Activated CD8-positive, alpha-beta memory T cell treated with anti-CD3 and anti-CD28 coated beads for 36 hours (primary cell): Measurements from ENCODE around the gene IL5RA. TPM values are rescaled to one million over a fixed set of nuclear protein-coding genes. Genes with fewer than 3 reads are reported as not detected.

Experiments used
- CTCF ChIA-PET: fragments of 350-600 bp; sonication (Branson Sonifier 250); formaldehyde crosslinking; loops from one replicate; lab custom pipeline; 2021; ENCODE audit warnings: antibody characterized with exemption; lab: Charles Lee
- POLR2A ChIA-PET: fragments of 350-600 bp; sonication (Branson Sonifier 250); formaldehyde crosslinking; loops from one replicate; lab custom pipeline; 2021; ENCODE audit warnings: antibody characterized with exemption; lab: Charles Lee
- total RNA-seq, 2 experiments: library from RNA; stranded (reverse); gene quantifications; one replicate each; pipeline ENCODE4 v1.2.3, GENCODE V29; 2021

Gene IL5RA, protein sequence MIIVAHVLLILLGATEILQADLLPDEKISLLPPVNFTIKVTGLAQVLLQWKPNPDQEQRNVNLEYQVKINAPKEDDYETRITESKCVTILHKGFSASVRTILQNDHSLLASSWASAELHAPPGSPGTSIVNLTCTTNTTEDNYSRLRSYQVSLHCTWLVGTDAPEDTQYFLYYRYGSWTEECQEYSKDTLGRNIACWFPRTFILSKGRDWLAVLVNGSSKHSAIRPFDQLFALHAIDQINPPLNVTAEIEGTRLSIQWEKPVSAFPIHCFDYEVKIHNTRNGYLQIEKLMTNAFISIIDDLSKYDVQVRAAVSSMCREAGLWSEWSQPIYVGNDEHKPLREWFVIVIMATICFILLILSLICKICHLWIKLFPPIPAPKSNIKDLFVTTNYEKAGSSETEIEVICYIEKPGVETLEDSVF
- total RNA-seq: under 1 TPM; 0.34 to 0.38 TPM

DNA sequence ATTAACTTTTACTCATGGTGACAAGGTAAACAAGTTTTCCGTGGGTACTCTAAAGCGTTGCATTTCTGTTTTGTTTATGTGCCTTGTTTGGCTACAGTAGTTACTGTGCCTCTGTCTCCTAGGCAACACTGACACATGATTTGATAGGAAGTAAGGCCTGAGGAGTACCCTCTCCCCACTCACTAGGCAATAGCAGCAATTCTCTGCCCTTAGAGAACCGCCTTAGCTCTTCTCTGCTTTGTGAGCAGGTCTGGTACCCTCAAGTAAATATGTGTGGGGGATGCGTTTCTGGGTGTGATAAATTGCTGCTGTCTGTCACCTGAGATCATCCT is at the start of gene IL5RA:
TSS of gene IL5RA (minus strand) at position 76 of the 332 bp plus-strand sequence. CDS start 5,390 bp downstream, outside the sequence.
- POLR2A ChIA-PET: no interaction called here
- CTCF ChIA-PET: no interaction called here

DNA sequence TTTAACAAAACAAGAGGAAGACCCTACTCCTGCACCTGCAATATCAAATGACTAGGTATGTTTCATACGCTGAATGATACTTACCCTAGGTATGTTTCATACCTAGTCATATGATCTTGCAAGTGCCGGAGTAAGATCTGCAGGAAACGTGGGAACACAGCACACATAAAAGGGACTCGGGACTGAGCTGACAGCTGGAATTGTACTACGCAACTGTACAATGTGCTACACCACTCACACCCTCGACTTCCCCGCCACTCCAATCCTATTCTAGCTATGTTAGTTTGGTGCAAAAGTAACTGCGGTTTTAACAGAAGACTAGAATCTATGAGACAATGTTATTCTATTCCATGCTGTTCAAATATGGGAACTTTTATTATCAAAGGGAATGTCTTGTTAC is 47.3 kb upstream of the IL5RA start:
- POLR2A ChIA-PET: no interaction called here
- CTCF ChIA-PET: no interaction called here

DNA sequence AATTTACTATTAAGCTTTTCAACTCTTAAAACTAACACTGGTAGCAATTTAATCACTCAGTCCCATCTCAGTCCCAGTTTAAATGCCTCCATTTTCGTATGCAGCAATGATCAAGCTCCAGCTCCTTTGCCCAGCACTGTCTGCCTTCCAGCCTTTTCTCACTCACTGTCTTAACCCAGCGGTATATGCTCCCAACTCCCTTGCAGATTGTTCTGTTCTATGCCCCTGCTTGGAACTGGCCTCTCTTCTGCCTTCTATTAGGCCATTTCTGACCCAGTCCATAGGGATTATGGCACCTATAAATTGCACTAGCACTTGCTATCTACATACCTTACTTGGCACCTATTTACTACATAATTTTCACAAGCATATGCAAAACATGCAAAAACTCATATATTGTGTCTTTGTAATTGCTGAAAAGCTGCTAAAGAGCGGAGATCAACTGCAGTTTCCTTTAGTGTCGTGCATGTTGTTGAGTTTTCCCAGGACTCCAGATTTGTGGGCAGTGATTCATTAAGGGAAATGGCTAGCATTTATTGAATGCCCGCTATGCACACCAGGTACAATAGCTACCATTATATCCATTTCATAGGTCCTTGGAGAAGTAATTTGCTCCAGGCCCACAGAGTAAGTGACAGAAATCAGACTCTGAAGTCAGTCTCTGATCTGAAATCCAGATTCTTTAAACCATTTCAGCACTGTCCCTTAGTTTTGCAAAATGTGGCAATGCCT is 44.9 kb upstream of the IL5RA start:
- POLR2A ChIA-PET: no interaction called here
- CTCF ChIA-PET: no interaction called here

DNA sequence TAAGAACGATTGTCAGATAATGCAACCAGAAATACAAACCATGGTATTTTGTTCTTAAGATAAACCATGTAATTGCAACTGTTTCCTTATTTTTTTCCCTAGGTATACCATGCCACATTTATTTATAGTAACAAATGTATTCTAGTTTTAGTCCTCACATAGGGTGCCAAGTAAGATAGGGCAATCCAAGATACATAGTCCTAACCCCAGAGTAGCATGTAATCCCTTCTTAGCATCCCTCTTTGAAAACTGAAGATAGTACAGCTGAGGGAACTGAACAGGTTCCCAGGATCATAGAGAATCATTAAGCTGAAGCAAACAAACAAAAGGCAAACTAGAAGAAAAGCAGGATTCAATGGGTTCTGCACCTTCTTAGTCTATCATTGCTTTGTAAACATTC is 41.3 kb upstream of the IL5RA start:
- ChIA-PET CTCF (no interaction called here), POLR2A (interaction anchor here (0.6 kb wide), 1 partner anchor 18 kb away, joined by 3 read pairs; no protein-coding TSS in a partner anchor)

DNA sequence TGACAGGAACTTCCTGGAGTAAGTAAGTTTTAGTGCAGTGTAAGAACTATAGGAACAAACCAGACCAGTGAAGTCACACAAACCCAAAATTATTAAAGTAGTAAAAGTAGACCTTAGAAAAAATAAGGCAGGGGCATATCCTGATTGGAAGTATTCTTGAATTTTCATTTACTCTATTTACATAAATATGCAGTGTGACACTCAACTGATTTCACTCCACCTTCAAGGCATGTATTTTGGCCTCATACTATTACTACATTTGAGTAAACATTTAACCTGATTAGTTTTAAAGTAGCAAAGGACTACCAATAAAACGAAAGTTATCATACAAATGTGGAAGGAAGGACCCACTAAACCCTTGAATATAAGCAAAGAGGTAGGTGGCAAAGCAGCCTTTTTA is 39.4 kb upstream of the IL5RA start:
- ChIA-PET CTCF (no interaction called here), POLR2A (no interaction called here)

DNA sequence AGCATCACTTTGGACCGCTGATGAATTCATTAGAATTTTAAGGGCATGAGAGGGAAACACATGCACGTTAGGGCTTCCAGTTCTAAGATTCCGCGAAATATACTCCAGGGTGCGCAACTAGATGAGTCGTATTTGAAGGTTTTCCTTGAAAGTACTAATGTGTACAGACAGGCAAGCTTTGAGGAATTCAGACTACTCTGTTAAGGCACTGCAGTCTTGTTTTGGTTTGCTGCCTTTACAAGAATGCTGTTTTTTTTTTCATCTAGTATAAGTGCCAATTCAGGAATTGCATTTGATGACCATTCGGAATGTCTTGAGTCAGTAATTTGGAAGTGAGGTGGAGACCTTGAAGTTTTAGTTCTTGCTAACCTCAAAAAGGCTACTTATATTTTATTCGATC is 35.7 kb upstream of the IL5RA start:
- POLR2A ChIA-PET: no interaction called here
- CTCF ChIA-PET: no interaction called here

DNA sequence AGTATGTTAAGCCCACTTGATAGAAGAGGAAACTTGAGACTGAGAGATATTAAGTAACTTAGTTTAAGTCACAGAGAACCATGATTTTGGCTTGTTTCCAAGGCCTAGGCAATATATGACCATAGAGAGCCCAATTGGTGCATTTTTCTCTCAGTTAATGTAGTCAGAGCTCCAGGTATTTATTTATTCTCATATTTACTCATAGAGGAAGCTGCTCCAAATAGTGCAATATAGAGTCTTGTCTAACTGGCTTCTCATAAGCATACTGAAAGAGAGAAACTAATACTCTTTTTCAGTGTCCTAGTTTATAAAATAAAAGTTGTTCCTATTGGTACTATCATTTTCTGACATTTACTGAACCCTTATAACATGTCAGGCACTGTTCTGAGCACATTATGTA is 31.8 kb upstream of the IL5RA start:
- POLR2A ChIA-PET: no interaction called here
- CTCF ChIA-PET: interaction anchor here (1.4 kb wide), 1 partner anchor 9 kb away, joined by 3 read pairs; no protein-coding TSS in a partner anchor

DNA sequence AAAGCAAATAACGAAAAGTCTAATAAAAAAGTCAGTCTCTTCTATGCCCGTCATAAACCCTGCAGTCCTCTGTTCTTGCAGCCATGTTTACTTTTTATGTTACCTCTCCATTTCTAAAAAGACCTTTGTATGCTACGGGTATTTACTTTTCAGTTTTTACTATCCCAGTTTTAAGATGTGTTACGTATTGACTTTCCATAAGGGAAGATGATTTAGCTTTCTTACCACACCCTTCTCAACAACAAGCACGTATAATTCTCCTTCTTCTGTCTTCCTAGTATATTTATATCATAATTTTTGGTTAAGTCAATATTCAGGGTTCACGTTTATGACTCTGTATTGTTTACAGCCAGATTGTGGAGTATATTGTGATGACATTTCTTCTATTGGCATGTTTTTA is 27.4 kb upstream of the IL5RA start:
- CTCF ChIA-PET: interaction anchor here (0.5 kb wide), 1 partner anchor 1178 kb away, joined by 4 read pairs; no protein-coding TSS in a partner anchor
- POLR2A ChIA-PET: no interaction called here

DNA sequence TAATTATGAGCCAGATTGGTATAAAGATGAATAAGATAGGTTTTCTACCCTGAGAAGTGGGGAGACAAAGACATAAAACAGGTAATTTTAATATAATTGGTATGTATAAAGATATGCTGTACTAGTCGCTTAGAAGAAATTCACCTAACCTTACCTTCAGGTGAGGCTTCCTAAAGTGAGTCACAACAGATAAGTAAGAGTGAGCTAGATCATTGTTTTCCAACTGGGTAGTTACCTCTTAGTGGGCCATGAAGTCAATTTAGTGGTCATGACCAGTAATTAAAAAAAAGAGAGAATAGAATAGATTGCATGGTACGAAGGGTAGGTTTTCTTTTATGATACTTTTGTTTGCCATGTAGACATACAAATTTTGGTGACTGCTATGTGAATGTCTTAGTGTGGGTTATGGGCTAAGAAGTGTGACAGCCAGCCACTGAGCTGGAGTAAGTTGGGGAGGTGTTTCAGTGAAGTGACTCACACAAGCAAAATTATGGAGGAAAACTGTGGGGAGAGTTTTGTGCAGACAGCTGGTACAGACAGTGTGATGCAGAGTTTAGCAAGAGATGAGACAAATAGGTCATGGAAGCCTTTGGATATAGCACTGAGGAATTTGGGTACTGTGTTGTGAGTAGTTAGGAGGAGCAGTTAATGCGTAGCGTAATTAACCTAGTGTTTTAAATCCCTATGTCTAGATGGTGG is 24.7 kb upstream of the IL5RA start:
- CTCF ChIA-PET: no interaction called here
- POLR2A ChIA-PET: interaction anchor here (1.3 kb wide), 1 partner anchor 37 kb away, joined by 3 read pairs; no protein-coding TSS in a partner anchor

DNA sequence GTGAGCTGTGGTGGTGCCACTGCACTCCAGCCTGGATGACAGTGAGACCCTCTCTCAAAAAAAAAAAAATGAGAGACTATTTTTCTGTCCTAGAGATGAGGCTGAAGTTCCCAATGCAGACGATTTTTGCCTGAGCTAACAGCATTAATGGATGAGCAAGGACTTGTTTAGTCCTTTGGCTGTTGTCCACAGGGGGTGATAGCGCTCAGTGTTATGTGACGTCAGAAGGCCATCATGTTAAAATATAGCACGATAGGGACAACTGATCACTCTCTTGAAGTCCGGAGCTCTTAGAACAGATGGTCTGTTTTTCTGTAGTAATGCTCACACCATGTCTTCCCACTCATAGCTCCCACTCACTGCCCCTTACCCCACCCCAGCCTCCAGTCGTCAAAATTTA is 23.3 kb upstream of the IL5RA start:
- CTCF ChIA-PET: interaction anchor here (1.1 kb wide), 1 partner anchor 9 kb away, joined by 3 read pairs; no protein-coding TSS in a partner anchor
- POLR2A ChIA-PET: no interaction called here

DNA sequence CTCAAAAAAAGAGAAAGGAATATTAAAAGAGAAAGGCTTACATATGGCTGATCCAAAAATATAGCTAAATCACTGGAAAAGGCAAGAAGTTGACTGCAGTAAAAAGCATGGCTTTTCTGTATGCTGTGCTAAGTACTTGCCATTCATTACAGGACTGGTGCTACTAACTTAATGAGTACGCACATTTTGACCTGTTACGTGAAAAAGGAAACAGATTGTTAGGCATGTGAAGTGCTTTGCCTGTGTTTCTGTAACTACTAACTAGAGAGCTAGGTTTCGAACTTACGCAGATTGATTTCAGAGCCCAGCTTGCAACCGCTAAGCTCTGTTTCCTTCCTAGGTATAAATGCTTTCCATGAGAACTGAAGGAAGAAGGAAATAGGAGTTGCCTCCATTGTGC is 19.4 kb upstream of the IL5RA start:
- CTCF ChIA-PET: interaction anchor here (0.9 to 1.3 kb wide), 3 partner anchors 24 to 45 kb away, joined by 3 read pairs; no protein-coding TSS in a partner anchor

DNA sequence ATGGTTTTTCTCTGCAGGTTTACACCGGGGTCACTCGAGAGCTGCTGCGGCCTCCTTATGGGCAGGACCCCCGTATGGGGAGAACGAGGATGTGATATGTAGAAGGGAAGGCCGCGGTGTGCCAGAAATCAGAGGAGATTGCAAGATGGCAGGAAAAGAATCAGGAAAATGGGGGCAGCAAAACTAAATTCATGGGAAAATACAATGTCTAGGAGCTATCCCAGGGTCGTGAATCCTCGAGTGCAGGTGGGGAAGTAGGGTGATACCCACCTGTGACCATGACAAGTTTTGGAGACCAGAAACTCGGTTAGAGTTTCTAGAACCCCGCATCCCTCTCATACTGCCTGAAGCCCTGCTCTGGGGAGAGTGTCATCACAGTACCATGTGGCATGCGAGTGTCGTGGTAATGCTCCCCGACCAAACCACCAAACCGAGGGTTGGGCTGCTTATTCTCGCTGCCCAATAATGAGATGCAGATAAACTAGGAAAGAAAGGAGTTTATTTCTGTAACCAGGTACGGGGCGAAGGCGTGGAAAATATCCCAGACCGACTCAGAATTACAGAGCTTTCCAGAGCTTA is 17.3 kb upstream of the IL5RA start:
- POLR2A ChIA-PET: interaction anchor here (0.8 kb wide), 1 partner anchor 50 kb away, joined by 4 read pairs; no protein-coding TSS in a partner anchor

More for the DNA sequence above, 19.4 kb upstream of the IL5RA start:
- POLR2A ChIA-PET: interaction anchor here (0.6 kb wide), 1 partner anchor 22 kb away, joined by 3 read pairs; no protein-coding TSS in a partner anchor

DNA sequence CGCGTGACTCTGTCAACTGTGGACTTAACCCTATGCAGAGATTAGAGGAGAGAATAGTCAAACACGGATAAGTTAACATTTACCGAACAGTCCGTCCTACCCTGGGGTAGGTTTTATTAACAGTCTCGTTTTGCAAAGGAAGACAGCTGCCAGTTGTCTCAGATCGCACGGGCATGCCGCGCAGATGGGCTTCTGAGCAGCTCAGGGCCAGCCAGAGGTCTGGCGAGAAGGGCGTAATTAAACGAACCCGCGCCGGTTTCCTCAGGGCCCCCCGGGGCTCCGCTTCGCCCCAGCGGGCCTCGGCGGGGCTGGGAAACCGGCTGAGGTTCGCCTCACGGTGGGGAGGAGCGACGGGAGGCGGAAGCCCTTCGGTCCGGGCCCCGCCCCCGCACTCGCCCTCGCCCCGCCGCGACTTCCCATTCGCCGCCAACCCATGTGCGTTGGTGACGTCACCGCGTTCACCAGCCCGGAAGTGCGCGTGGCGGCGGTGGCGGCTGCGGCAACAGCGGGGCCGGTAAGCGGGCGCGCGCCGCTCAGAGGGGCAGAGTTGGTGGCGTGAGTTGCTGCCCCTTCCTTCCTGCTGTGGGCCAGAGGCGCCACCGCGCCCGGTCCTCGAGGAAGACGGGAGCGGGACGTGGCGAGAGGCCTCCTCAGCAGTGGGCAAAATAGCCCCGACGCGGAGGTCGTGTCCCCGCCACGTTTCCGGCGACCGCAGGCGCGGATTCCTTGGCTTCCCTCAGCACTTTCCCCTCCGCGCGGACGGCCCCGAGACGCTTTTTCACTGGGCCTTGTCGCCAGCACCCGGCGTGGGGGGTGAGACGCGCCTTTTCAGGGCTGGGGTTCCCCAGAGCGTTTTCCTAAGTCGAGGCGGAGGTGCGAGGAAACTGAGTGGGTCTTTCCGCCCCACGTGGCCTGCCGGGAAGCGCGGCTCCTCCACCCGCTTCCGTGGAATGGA is 16.6 kb upstream of the IL5RA start, which contains the start of gene TRNT1:
TSS of gene TRNT1 (plus strand) at position 464 of the 955 bp plus-strand sequence. CDS start 2,101 bp downstream, outside the sequence.
- POLR2A ChIA-PET: interaction anchor here (0.6 to 0.8 kb wide), 2 partner anchors 48 to 51 kb away, joined by 4 read pairs; no protein-coding TSS in a partner anchor
- CTCF ChIA-PET: no interaction called here

More for the DNA sequence above, 17.3 kb upstream of the IL5RA start:
- CTCF ChIA-PET: no interaction called here

DNA sequence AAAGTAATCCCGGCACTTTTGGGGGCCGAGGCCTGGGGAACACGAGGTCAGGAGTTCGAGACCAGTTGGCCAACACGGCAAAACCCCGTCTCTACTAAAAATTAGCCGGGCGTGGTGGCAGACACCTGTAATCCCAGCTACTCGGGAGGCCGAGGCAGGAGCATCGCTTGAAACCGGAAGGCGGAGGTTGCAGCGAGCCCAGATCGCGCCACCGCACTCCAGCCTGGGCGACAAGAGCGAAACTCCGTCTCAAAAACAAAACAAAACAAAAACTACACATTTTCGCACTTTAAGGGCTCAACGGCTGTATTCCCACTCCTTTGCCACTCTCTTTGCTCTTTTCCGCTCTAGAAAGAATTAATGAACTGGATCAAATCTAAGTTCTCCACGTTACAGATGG is 15.8 kb upstream of the IL5RA start:
- POLR2A ChIA-PET: interaction anchor here (0.6 kb wide), 1 partner anchor 49 kb away, joined by 4 read pairs; no protein-coding TSS in a partner anchor
- CTCF ChIA-PET: no interaction called here

DNA sequence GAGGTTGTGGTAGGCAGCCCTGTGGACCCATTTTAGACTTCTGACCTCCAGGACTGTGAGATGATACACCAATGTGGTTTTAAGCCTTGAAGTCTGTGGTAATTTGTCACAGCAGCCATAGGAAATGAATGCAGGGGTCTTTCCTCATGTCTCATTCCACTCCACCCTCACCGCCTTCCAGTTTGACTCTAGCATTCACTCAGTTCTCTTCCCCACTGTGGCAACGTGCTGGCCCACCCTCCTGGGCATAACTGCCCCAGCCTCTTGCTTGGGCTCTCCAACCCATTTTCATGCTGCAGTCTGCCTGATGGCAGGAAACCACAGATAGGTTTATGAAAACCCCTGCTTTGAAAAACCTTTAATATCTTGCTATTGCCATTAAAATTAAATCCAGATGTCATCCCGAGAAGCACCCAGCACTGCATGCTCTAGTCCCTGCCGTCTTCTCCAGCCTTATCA is 9.2 kb upstream of the IL5RA start:
- ChIA-PET POLR2A (no interaction called here), CTCF (no interaction called here)

DNA sequence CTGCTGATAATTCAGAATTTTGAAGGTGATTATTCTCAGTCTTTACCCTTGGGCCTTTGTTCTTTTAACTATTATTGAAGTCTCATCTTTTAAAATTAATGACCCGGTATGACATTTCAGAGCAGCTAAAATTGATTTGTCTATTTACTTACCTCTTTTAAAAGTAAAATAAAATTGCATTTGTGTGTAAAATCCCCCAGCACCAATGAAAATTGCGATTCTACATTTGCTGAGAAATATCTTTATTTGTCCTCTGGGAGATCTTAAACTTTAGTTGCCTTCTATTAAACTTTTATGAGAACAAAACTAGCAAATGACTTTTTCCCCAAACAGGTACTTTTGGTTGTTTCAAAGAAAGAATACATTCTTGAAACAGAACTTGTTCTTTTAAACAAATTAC is 7.5 kb upstream of the IL5RA start:
- POLR2A ChIA-PET: no interaction called here
- CTCF ChIA-PET: interaction anchor here (1.0 kb wide), 1 partner anchor 54 kb away, joined by 3 read pairs; no protein-coding TSS in a partner anchor

DNA sequence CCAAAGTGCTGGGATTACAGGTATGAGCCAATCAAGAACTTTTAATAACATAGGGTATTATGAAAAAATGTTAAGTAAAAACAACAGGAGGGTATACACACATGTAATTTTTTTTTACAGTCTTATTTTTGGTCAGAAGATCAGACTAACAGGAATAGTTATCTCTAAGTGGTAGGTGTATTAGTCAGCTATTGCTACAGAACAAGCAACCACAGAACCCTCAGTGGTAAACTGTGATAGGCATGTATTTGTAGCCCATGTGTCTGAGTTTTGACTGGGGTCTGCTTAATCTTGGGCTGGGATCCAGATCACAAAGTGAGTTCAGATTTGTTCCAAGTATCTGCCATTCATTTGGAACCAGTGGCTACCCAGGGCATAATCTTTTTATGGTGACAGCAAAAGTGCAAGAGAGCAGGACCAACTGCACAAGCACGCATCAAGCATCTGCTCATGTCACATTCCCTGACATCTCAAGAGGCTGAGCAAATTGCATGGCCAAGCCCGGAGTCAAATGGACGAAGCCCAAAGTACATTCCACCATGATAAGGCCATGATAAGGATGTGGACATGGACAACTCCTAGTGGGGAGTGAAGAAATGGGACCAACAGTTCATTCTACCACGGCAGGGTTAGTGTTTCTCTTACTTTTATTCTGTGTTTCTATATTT is 3.0 kb upstream of the IL5RA start:
- CTCF ChIA-PET: no interaction called here
- POLR2A ChIA-PET: no interaction called here
